Muscle layer of colon (tissue), 2 donors: ENCODE measurements around the gene KRTAP10-8.
"Not testable (repeated sequence)": the region's sequence is repeated elsewhere in the genome, so short reads cannot be mapped to it uniquely, and the experiment has no call there.

Source experiments
- H3K27ac ChIP-seq: one replicate; pipeline ENCODE4 v1.7.0; 2013; ENCODE audit warnings: low read depth, mild to moderate bottlenecking, low read length, moderate library complexity
- H3K27me3 ChIP-seq, 2 donors: one replicate each; pipeline ENCODE4 v1.7.0; 2013; ENCODE audit warnings: low read length in 2 of 2, mild to moderate bottlenecking in 2 of 2; ENCODE audit not compliant: insufficient read depth in 2 of 2, control insufficient read depth in 1 of 2
- H3K36me3 ChIP-seq: one replicate; pipeline ENCODE4 v1.7.0; 2013; ENCODE audit warnings: mild to moderate bottlenecking, low read length; ENCODE audit not compliant: insufficient read depth
- H3K4me1 ChIP-seq: one replicate; pipeline ENCODE4 v1.7.0; 2013; ENCODE audit warnings: mild to moderate bottlenecking, low read length; ENCODE audit not compliant: insufficient read depth
- H3K4me3 ChIP-seq, 2 donors: one replicate each; pipeline ENCODE4 v1.7.0; 2013; ENCODE audit warnings: low read length in 2 of 2, low read depth in 1 of 2, mild to moderate bottlenecking in 1 of 2, moderate library complexity in 1 of 2
- H3K9ac ChIP-seq: one replicate; pipeline ENCODE4 v1.7.0; 2013; ENCODE audit warnings: low read length
- H3K9me3 ChIP-seq: one replicate; pipeline ENCODE4 v1.7.0; 2013; ENCODE audit warnings: mild to moderate bottlenecking, low read length
- donor health status: abdominal sarcoma.
- donor health status: Adenocarcinoma of cecum.

KRTAP10-8 gene

GRCh38 chr21:44615911-44616590 lies 4.2 kb downstream of the KRTAP10-8 start:
- Histone ChIP-seq H3K9ac (no peak overlapping the region), H3K4me3 (no peak overlapping the region), H3K4me1 (no peaks in the 10 kb centered on the region), H3K27me3 (peaks cover 0 to 16% of the 10 kb centered on the region in 2 donors), H3K36me3 (no peaks in the 10 kb centered on the region), H3K27ac (no peak overlapping the region), H3K9me3 (no peaks in the 10 kb centered on the region)

GRCh38 chr21:44616591-44616926 lies 4.7 kb downstream of the KRTAP10-8 start:
- Histone ChIP-seq H3K27ac (no peak overlapping the region), H3K36me3 (no peaks in the 10 kb centered on the region), H3K27me3 (peaks cover 0 to 16% of the 10 kb centered on the region in 2 donors)

GRCh38 chr21:44617071-44617501 lies 5.2 kb downstream of the KRTAP10-8 start:
- H3K9me3 ChIP-seq = no peaks in the 10 kb centered on the region
- no peaks in the 10 kb centered on the region for H3K36me3 ChIP-seq
- H3K27me3 ChIP-seq = peaks cover 0 to 16% of the 10 kb centered on the region in 2 donors
- H3K4me1 ChIP-seq = no peaks in the 10 kb centered on the region
- no peak overlapping the region for H3K27ac ChIP-seq
- no peak overlapping the region for H3K9ac ChIP-seq
- no peak overlapping the region for H3K4me3 ChIP-seq

More at GRCh38 chr21:44616591-44616926, 4.7 kb downstream of the KRTAP10-8 start:
- Histone ChIP-seq H3K9me3 (no peaks in the 10 kb centered on the region), H3K4me1 (no peaks in the 10 kb centered on the region), H3K4me3 (no peak overlapping the region), H3K9ac (no peak overlapping the region)

- Histone ChIP-seq H3K36me3 (no peaks in the 10 kb centered on the region), H3K9ac (no peak overlapping the region), H3K9me3 (no peaks in the 10 kb centered on the region), H3K27ac (no peak overlapping the region), H3K4me3 (no peak overlapping the region), H3K27me3 (peaks cover 0 to 13% of the 10 kb centered on the region in 2 donors), H3K4me1 (no peaks in the 10 kb centered on the region)
Measured at GRCh38 chr21:44618504-44618903, 6.6 kb downstream of the KRTAP10-8 start.

- Histone ChIP-seq H3K4me3 (no peak overlapping the region), H3K9ac (no peak overlapping the region), H3K27me3 (peaks cover 0 to 9% of the 10 kb centered on the region in 2 donors), H3K36me3 (no peaks in the 10 kb centered on the region), H3K27ac (no peak overlapping the region), H3K4me1 (no peaks in the 10 kb centered on the region), H3K9me3 (no peaks in the 10 kb centered on the region)
Measured at GRCh38 chr21:44618909-44619308, 7.0 kb downstream of the KRTAP10-8 start.

- Histone ChIP-seq H3K27ac (no peak overlapping the region), H3K9ac (no peak overlapping the region), H3K4me1 (no peaks in the 10 kb centered on the region), H3K27me3 (peaks cover 0 to 7% of the 10 kb centered on the region in 2 donors), H3K9me3 (no peaks in the 10 kb centered on the region), H3K36me3 (no peaks in the 10 kb centered on the region), H3K4me3 (no peak overlapping the region)
Measured at GRCh38 chr21:44619886-44620285, 8.0 kb downstream of the KRTAP10-8 start.

- no peaks in the 10 kb centered on the region for H3K4me1 ChIP-seq
- H3K36me3 ChIP-seq = no peaks in the 10 kb centered on the region
- no peak overlapping the region for H3K27ac ChIP-seq
- H3K27me3 ChIP-seq = peaks cover 0 to 14% of the 10 kb centered on the region in 2 donors
- H3K9me3 ChIP-seq = no peaks in the 10 kb centered on the region
- no peak overlapping the region for H3K4me3 ChIP-seq
- no peak overlapping the region for H3K9ac ChIP-seq
Measured at GRCh38 chr21:44623575-44623974, 11.7 kb downstream of the KRTAP10-8 start.

- Histone ChIP-seq H3K27ac (no peak overlapping the region), H3K4me1 (no peaks in the 10 kb centered on the region), H3K4me3 (no peak overlapping the region), H3K27me3 (peaks cover 0 to 21% of the 10 kb centered on the region in 2 donors), H3K9me3 (no peaks in the 10 kb centered on the region), H3K36me3 (no peaks in the 10 kb centered on the region), H3K9ac (no peak overlapping the region)
Measured at GRCh38 chr21:44625756-44626155, 13.9 kb downstream of the KRTAP10-8 start.

GRCh38 chr21:44626262-44626661 lies 14.4 kb downstream of the KRTAP10-8 start:
- Histone ChIP-seq H3K4me3 (no peak overlapping the region), H3K36me3 (no peaks in the 10 kb centered on the region), H3K9ac (no peak overlapping the region), H3K9me3 (no peaks in the 10 kb centered on the region), H3K4me1 (no peaks in the 10 kb centered on the region), H3K27ac (no peak overlapping the region), H3K27me3 (peaks cover 0 to 21% of the 10 kb centered on the region in 2 donors)

GRCh38 chr21:44626673-44627143 lies 14.8 kb downstream of the KRTAP10-8 start, which contains the start of gene KRTAP10-9:
TSS of gene KRTAP10-9 (plus strand) at chr21:44627093. CDS start at chr21:44627172, 79 bp downstream.
- Histone ChIP-seq H3K9ac (no peak within 1 kb of the TSS), H3K4me1 (no peaks in the 10 kb centered on the region), H3K9me3 (no peaks in the 10 kb centered on the region), H3K27ac (no peak within 1 kb of the TSS), H3K27me3 (peaks cover 0 to 21% of the 10 kb centered on the region in 2 donors), H3K36me3 (no peaks in the 10 kb centered on the region), H3K4me3 (no peak within 1 kb of the TSS)

GRCh38 chr21:44627181-44627822 lies 15.4 kb downstream of the KRTAP10-8 start:
- H3K4me3 ChIP-seq, H3K4me1 ChIP-seq, H3K9ac ChIP-seq, H3K27ac ChIP-seq, H3K9me3 ChIP-seq, H3K36me3 ChIP-seq: not testable (repeated sequence)
- H3K27me3 ChIP-seq = peaks cover 0 to 21% of the 10 kb centered on the region in 2 donors
